ENCODE measurements around the gene SCLT1. TPM values are rescaled to one million over a fixed set of nuclear protein-coding genes. Genes with fewer than 3 reads are reported as not detected.

SCLT1 gene
- total and polyA plus RNA-seq, 2 experiments from 2014 or later, result 5.7 to 13.9 TPM

GRCh38 chr4:129092631-129093190 is 628 bp downstream of the SCLT1 start:
- Histone ChIP-seq H3K4me1 (ENCODE audit: low read depth) (peaks cover 8% of the 10 kb centered on the region), H3K4me3 (peak overlapping the region; percentile 62), H3K27me3 (no peaks in the 10 kb centered on the region), H3K27ac (peak overlapping the region; percentile 95), H3K9me3 (ENCODE audit: low read depth) (no peaks in the 10 kb centered on the region), H3K36me3 (no peaks in the 10 kb centered on the region)
- peak; percentile 19 to 29 for DNase-seq (ENCODE audit: low read depth in 1 of 2, low spot score in 1 of 2)
- TF ChIP-seq CTCF (IDR thresholded peaks at IDR 0.05; ENCODE audit: low read depth, low read length), result no peak

GRCh38 chr4:129087516-129087915 is 5.8 kb downstream of the SCLT1 start:
- no peaks in the 10 kb centered on the region for H3K27me3 ChIP-seq
- H3K9me3 ChIP-seq (ENCODE audit: low read depth), result no peaks in the 10 kb centered on the region
- no peak overlapping the region for H3K27ac ChIP-seq
- peaks cover 3% of the 10 kb centered on the region for H3K4me1 ChIP-seq (ENCODE audit: low read depth)
- no peaks in the 10 kb centered on the region for H3K36me3 ChIP-seq
- no peak overlapping the region for H3K4me3 ChIP-seq
- no peak for DNase-seq (ENCODE audit: low read depth in 1 of 2, low spot score in 1 of 2)
- TF ChIP-seq CTCF (IDR thresholded peaks at IDR 0.05; ENCODE audit: low read depth, low read length), result no peak

GRCh38 chr4:129085472-129085871 is 7.9 kb downstream of the SCLT1 start:
- no peak overlapping the region for H3K27ac ChIP-seq
- H3K27me3 ChIP-seq, result no peaks in the 10 kb centered on the region
- no peaks in the 10 kb centered on the region for H3K9me3 ChIP-seq (ENCODE audit: low read depth)
- TF ChIP-seq CTCF (IDR thresholded peaks at IDR 0.05; ENCODE audit: low read depth, low read length), result no peak
- H3K36me3 ChIP-seq, result no peaks in the 10 kb centered on the region
- no peak for DNase-seq (ENCODE audit: low read depth in 1 of 2, low spot score in 1 of 2)
- no peak overlapping the region for H3K4me3 ChIP-seq
- no peaks in the 10 kb centered on the region for H3K4me1 ChIP-seq (ENCODE audit: low read depth)

- no peak for DNase-seq (ENCODE audit: low read depth in 1 of 2, low spot score in 1 of 2)
- no peak overlapping the region for H3K4me3 ChIP-seq
- TF ChIP-seq CTCF (IDR thresholded peaks at IDR 0.05; ENCODE audit: low read depth, low read length), result no peak
- no peaks in the 10 kb centered on the region for H3K9me3 ChIP-seq (ENCODE audit: low read depth)
- no peaks in the 10 kb centered on the region for H3K36me3 ChIP-seq
- H3K27ac ChIP-seq, result no peak overlapping the region
- H3K4me1 ChIP-seq (ENCODE audit: low read depth), result no peaks in the 10 kb centered on the region
- no peaks in the 10 kb centered on the region for H3K27me3 ChIP-seq
Observed at GRCh38 chr4:129082302-129082701, 11.0 kb downstream of the SCLT1 start.

- TF ChIP-seq CTCF (IDR thresholded peaks at IDR 0.05; ENCODE audit: low read depth, low read length), result no peak
- Histone ChIP-seq H3K27ac (no peak overlapping the region), H3K36me3 (no peaks in the 10 kb centered on the region), H3K9me3 (ENCODE audit: low read depth) (no peaks in the 10 kb centered on the region), H3K4me1 (ENCODE audit: low read depth) (no peaks in the 10 kb centered on the region), H3K4me3 (no peak overlapping the region), H3K27me3 (no peaks in the 10 kb centered on the region)
- no peak for DNase-seq (ENCODE audit: low read depth in 1 of 2, low spot score in 1 of 2)
Observed at GRCh38 chr4:129080129-129080528, 13.2 kb downstream of the SCLT1 start.

Data from cardiac muscle cell (in vitro differentiated cells and primary cell).